ENCODE measurements around the gene ANKMY2. TPM values are rescaled to one million over a fixed set of nuclear protein-coding genes. Genes with fewer than 3 reads are reported as not detected.

The ANKMY2 gene
- total RNA-seq, 1 experiment from 2014 or later, result 34.5 TPM

- BruUV-seq (replicated peaks), result no TSS peak
- Mint-ChIP-seq H3K36me3 (ENCODE audit: insufficient read depth, unreplicated experiment) (no peaks in the 10 kb centered on the region), H3K9me3 (ENCODE audit: unreplicated experiment) (no peaks in the 10 kb centered on the region), H3K4me3 (ENCODE audit: unreplicated experiment) (no peak overlapping the region), H3K27me3 (ENCODE audit: insufficient read depth, unreplicated experiment) (no peaks in the 10 kb centered on the region), H3K27ac (ENCODE audit: unreplicated experiment) (no peak overlapping the region), H3K4me1 (ENCODE audit: low read depth, unreplicated experiment) (peaks cover 22% of the 10 kb centered on the region)
- Histone ChIP-seq H3K9me3 (no peaks in the 10 kb centered on the region), H3K4me3 (ENCODE audit: low read depth, low read length) (no peak overlapping the region), H3K36me3 (ENCODE audit: control insufficient read depth, insufficient read depth, low read length) (no peaks in the 10 kb centered on the region), H3K4me1 (peaks cover 7% of the 10 kb centered on the region), H3K27me3 (replicated peaks; ENCODE audit: control insufficient read depth, insufficient read depth, low read length) (no peaks in the 10 kb centered on the region)
- intact Hi-C loops (cut with micrococcal nuclease; ENCODE audit: unreplicated experiment), result loop anchor here (1.0 kb wide), 6 partner anchors 23 to 487 kb away; partner anchors contain the start of gene SOSTDC1
- POLR2A ChIA-PET, result interaction anchor here (0.9 to 1.3 kb wide), 2 partner anchors 23 to 99 kb away, joined by 3 to 6 read pairs; partner anchors contain the start of gene SOSTDC1
- CTCF ChIA-PET, result interaction anchor here (0.6 to 2.7 kb wide), 19 partner anchors 8 to 781 kb away, joined by 3 to 48 read pairs (median 5); partner anchors contain the start of genes CRPPA and SOSTDC1
- peak; percentile 64 to 73 for TF ChIP-seq CTCF (IDR thresholded peaks at IDR 0.05; ENCODE audit: insufficient read depth in 1 of 2, low read depth in 1 of 2, low read length in 1 of 2, severe bottlenecking in 1 of 2, unreplicated experiment in 1 of 2)
- DNase-seq, result peak in 1 of 2 experiments; percentile 64
These were observed 80.6 kb downstream of the ANKMY2 start for GRCh38 chr7:16564909-16565426.

DNA sequence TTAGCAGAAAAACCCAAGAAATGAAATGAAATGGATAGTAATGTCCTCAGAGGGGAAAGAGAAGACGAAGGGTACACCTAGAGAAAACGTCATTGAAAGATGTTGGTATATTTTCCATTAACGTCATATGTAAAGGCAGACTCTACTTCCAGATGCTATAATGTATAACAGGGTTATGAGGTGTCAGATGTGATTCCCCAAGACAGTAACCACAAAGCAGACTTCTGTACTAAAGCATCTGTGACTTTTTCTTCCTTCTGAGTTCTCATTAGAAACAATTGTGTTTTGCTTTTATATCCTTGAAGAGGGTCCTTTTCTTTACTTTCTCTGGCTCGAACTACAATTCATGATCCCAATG, 81.6 kb downstream of the ANKMY2 start:
- Histone ChIP-seq H3K27me3 (replicated peaks; ENCODE audit: control insufficient read depth, insufficient read depth, low read length) (no peaks in the 10 kb centered on the region), H3K4me3 (ENCODE audit: low read depth, low read length) (no peak overlapping the region), H3K36me3 (ENCODE audit: control insufficient read depth, insufficient read depth, low read length) (no peaks in the 10 kb centered on the region), H3K4me1 (peaks cover 7% of the 10 kb centered on the region), H3K9me3 (no peaks in the 10 kb centered on the region)
- no peaks in the 10 kb centered on the region for H3K27me3 Mint-ChIP-seq (ENCODE audit: insufficient read depth, unreplicated experiment)
- intact Hi-C loops (cut with micrococcal nuclease; ENCODE audit: unreplicated experiment), result no loop called here
- no peaks in the 10 kb centered on the region for H3K9me3 Mint-ChIP-seq (ENCODE audit: unreplicated experiment)
- BruUV-seq (replicated peaks), result no TSS peak
- H3K4me3 Mint-ChIP-seq (ENCODE audit: unreplicated experiment), result no peak overlapping the region
- no peak for DNase-seq
- ChIA-PET POLR2A (interaction anchor here (1.3 kb wide), 1 partner anchor 22 kb away, joined by 6 read pairs; no protein-coding TSS in a partner anchor), CTCF (interaction anchor here (0.8 to 2.7 kb wide), 13 partner anchors 13 to 780 kb away, joined by 3 to 48 read pairs (median 6); partner anchors contain the start of genes CRPPA and SOSTDC1)
- no peak for TF ChIP-seq CTCF (IDR thresholded peaks at IDR 0.05; ENCODE audit: insufficient read depth in 1 of 2, low read depth in 1 of 2, low read length in 1 of 2, severe bottlenecking in 1 of 2, unreplicated experiment in 1 of 2)
- no peaks in the 10 kb centered on the region for H3K36me3 Mint-ChIP-seq (ENCODE audit: insufficient read depth, unreplicated experiment)
- no peak overlapping the region for H3K27ac Mint-ChIP-seq (ENCODE audit: unreplicated experiment)
- peaks cover 22% of the 10 kb centered on the region for H3K4me1 Mint-ChIP-seq (ENCODE audit: low read depth, unreplicated experiment)

DNA sequence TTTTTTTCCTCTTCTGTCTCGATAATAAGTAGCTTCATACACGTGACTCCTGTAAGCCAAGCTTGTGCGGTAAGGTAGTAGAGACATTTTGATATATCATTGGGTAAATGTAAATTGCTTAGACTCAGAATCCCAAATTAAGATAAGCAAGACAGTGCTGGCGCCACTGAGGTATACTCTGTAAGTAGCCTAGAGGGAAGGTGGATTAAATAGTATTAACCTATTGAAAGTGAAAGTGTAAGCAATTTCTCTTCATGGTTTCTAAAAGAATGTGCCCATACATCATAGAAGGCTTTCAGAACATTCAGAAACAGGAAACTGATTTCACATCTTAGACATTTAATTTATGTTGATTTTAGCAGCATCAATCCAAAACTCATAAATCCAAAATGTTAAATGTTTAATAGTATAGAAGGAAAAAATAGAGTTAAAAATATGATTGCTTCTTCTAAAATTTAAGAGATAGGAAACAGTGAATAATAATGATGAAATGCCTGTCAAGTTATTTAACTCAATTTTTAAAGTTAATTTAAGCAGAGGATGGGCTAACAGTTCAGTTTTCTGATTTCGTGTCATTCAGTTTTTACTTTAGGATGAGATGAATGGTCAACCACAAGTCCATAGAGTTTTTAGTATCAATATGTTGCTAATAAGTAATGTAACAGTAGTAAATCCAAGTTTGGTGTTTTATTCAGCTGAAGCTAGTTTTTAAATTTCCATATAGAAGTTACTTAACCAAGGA, 82.1 kb downstream of the ANKMY2 start:
- Mint-ChIP-seq H3K4me3 (ENCODE audit: unreplicated experiment) (no peak overlapping the region), H3K4me1 (ENCODE audit: low read depth, unreplicated experiment) (peaks cover 22% of the 10 kb centered on the region), H3K27ac (ENCODE audit: unreplicated experiment) (no peak overlapping the region), H3K27me3 (ENCODE audit: insufficient read depth, unreplicated experiment) (no peaks in the 10 kb centered on the region), H3K36me3 (ENCODE audit: insufficient read depth, unreplicated experiment) (no peaks in the 10 kb centered on the region), H3K9me3 (ENCODE audit: unreplicated experiment) (no peaks in the 10 kb centered on the region)
- Histone ChIP-seq H3K4me1 (peaks cover 7% of the 10 kb centered on the region), H3K36me3 (ENCODE audit: control insufficient read depth, insufficient read depth, low read length) (no peaks in the 10 kb centered on the region), H3K27me3 (replicated peaks; ENCODE audit: control insufficient read depth, insufficient read depth, low read length) (no peaks in the 10 kb centered on the region), H3K4me3 (ENCODE audit: low read depth, low read length) (no peak overlapping the region), H3K9me3 (no peaks in the 10 kb centered on the region)
- DNase-seq, result no peak
- ChIA-PET POLR2A (no interaction called here), CTCF (interaction anchor here (1.9 kb wide), 1 partner anchor 21 kb away, joined by 26 read pairs; no protein-coding TSS in a partner anchor)
- BruUV-seq (replicated peaks), result no TSS peak
- no peak for TF ChIP-seq CTCF (IDR thresholded peaks at IDR 0.05; ENCODE audit: insufficient read depth in 1 of 2, low read depth in 1 of 2, low read length in 1 of 2, severe bottlenecking in 1 of 2, unreplicated experiment in 1 of 2)
- intact Hi-C loops (cut with micrococcal nuclease; ENCODE audit: unreplicated experiment), result no loop called here
